NCI-H1417 (cell line): ENCODE measurements around the gene MPC2.

Experiments used
- DNase-seq, 3 experiments: peaks; one replicate each; lab custom pipeline; 2025; lab: John Stamatoyannopoulos, UW

MPC2 gene

GRCh38 chr1:167936930-167937708 is at the start of gene MPC2:
Gene MPC2 (minus strand): TSS chr1:167937072. CDS start chr1:167935841, 1,231 bp downstream.
- DNase-seq, result peak; percentile 85 to 91 (median 88)

- DNase-seq, result no peak
Measured at GRCh38 chr1:167984886-167985489, 48.1 kb upstream of the MPC2 start.

- DNase-seq, result no peak
Measured at GRCh38 chr1:167983797-167984420, 47.0 kb upstream of the MPC2 start.

- no peak for DNase-seq
Measured at GRCh38 chr1:167981933-167982332, 45.1 kb upstream of the MPC2 start.

GRCh38 chr1:167977245-167977644 is 40.4 kb upstream of the MPC2 start:
- DNase-seq, result no peak

GRCh38 chr1:167974698-167975097 is 37.8 kb upstream of the MPC2 start:
- no peak for DNase-seq

- DNase-seq, result no peak
Measured at GRCh38 chr1:167973832-167974231, 37.0 kb upstream of the MPC2 start.

GRCh38 chr1:167968569-167968968 is 31.7 kb upstream of the MPC2 start:
- DNase-seq, result no peak

- no peak for DNase-seq
Measured at GRCh38 chr1:167966050-167966449, 29.2 kb upstream of the MPC2 start.

- no peak for DNase-seq
Measured at GRCh38 chr1:167964646-167965045, 27.8 kb upstream of the MPC2 start.

GRCh38 chr1:167957710-167958109 is 20.8 kb upstream of the MPC2 start:
- DNase-seq, result no peak

GRCh38 chr1:167955915-167956314 is 19.0 kb upstream of the MPC2 start:
- no peak for DNase-seq

GRCh38 chr1:167950569-167950968 is 13.7 kb upstream of the MPC2 start:
- DNase-seq, result peak in 1 of 3 experiments; percentile 9

GRCh38 chr1:167949785-167950184 is 12.9 kb upstream of the MPC2 start:
- DNase-seq, result no peak

GRCh38 chr1:167947733-167948132 is 10.9 kb upstream of the MPC2 start:
- DNase-seq, result no peak

- DNase-seq, result no peak
Measured at GRCh38 chr1:167943541-167943940, 6.7 kb upstream of the MPC2 start.

GRCh38 chr1:167940264-167940663 is 3.4 kb upstream of the MPC2 start:
- DNase-seq, result no peak

GRCh38 chr1:167938080-167938636 is 1.3 kb upstream of the MPC2 start:
- DNase-seq, result peak; percentile 3 to 75 (median 52)

GRCh38 chr1:167937709-167938010 is 788 bp upstream of the MPC2 start:
- DNase-seq, result no peak

GRCh38 chr1:167936068-167936929 is 573 bp downstream of the MPC2 start, which contains the start of gene DCAF6:
Gene DCAF6 (plus strand): TSS chr1:167936683. CDS start chr1:167936912, 229 bp downstream.
- DNase-seq, result peak; percentile 99 to 100 (median 100)

- peak in 2 of 3 experiments; percentile 80 to 90 for DNase-seq
Measured at GRCh38 chr1:167935216-167936067, 1.4 kb downstream of the MPC2 start.
